Astrocyte (in vitro differentiated cells and primary cell): Measurements from ENCODE around the gene NBPF1. TPM values are rescaled to one million over a fixed set of nuclear protein-coding genes. Genes with fewer than 3 reads are reported as not detected.
"Not testable (repeated sequence)": the region's sequence is repeated elsewhere in the genome, so short reads cannot be mapped to it uniquely, and the experiment has no call there.

Experiments used
- DNase-seq: peaks from one replicate; pipeline ENCODE4 v3.0.0-alpha.2; 2010; ENCODE audit warnings: low read depth
- FAIRE-seq: peaks from 2 replicates; lab custom pipeline; 2011; peaks lifted over from hg19 to GRCh38; lab: Jason Lieb, UNC
- H2AFZ ChIP-seq: 2 replicates; pipeline ENCODE4 v1.6.0; 2012; ENCODE audit warnings: low read depth, low read length, inconsistent platforms
- H3K27ac ChIP-seq: 2 replicates; pipeline ENCODE4 v1.5.1; 2011; ENCODE audit warnings: low read depth, low read length, inconsistent platforms
- H3K27me3 ChIP-seq: 2 replicates; pipeline ENCODE4 v1.6.0; 2011; ENCODE audit warnings: low read length, inconsistent platforms; ENCODE audit not compliant: insufficient read depth
- H3K36me3 ChIP-seq: 2 replicates; pipeline ENCODE4 v1.5.1; 2011; ENCODE audit warnings: low read length, inconsistent platforms; ENCODE audit not compliant: insufficient read depth
- H3K4me1 ChIP-seq: 2 replicates; pipeline ENCODE4 v1.5.1; 2011; ENCODE audit warnings: low read length, inconsistent platforms; ENCODE audit not compliant: insufficient read depth
- H3K4me2 ChIP-seq: 2 replicates; pipeline ENCODE4 v1.6.0; 2012; ENCODE audit warnings: low read length, inconsistent platforms
- H3K4me3 ChIP-seq: 2 replicates; pipeline ENCODE4 v1.5.1; 2011; ENCODE audit warnings: low read depth, mild to moderate bottlenecking, low read length, inconsistent platforms; ENCODE audit not compliant: insufficient read depth
- H3K79me2 ChIP-seq: 2 replicates; pipeline ENCODE4 v1.6.0; 2012; ENCODE audit warnings: mild to moderate bottlenecking, low read length, inconsistent platforms; ENCODE audit not compliant: insufficient read depth
- H3K9ac ChIP-seq: 2 replicates; pipeline ENCODE4 v1.6.0; 2012; ENCODE audit warnings: mild to moderate bottlenecking, low read length, inconsistent platforms
- H3K9me3 ChIP-seq: 2 replicates; pipeline ENCODE4 v1.5.1; 2012; ENCODE audit warnings: low read depth, mild to moderate bottlenecking, low read length, inconsistent platforms; ENCODE audit not compliant: insufficient read depth
- H4K20me1 ChIP-seq: 2 replicates; pipeline ENCODE4 v1.6.0; 2012; ENCODE audit warnings: low read length, inconsistent platforms; ENCODE audit not compliant: insufficient read depth
- H3K27ac Mint-ChIP-seq: one replicate; pipeline ENCODE4 v1.8.0; 2021; ENCODE audit warnings: mild to moderate bottlenecking, mixed read lengths; ENCODE audit not compliant: unreplicated experiment
- H3K27me3 Mint-ChIP-seq: one replicate; pipeline ENCODE4 v1.8.0; 2021; ENCODE audit warnings: low read depth, mixed read lengths; ENCODE audit not compliant: unreplicated experiment
- H3K36me3 Mint-ChIP-seq: one replicate; pipeline ENCODE4 v1.8.0; 2021; ENCODE audit warnings: low read depth, mixed read lengths; ENCODE audit not compliant: unreplicated experiment
- H3K4me1 Mint-ChIP-seq: one replicate; pipeline ENCODE4 v1.8.0; 2021; ENCODE audit warnings: low read depth, mixed read lengths; ENCODE audit not compliant: unreplicated experiment
- H3K4me3 Mint-ChIP-seq: one replicate; pipeline ENCODE4 v1.8.0; 2021; ENCODE audit warnings: mild to moderate bottlenecking, moderate library complexity, mixed read lengths; ENCODE audit not compliant: unreplicated experiment
- H3K9me3 Mint-ChIP-seq: one replicate; pipeline ENCODE4 v1.8.0; 2021; ENCODE audit warnings: mild to moderate bottlenecking, mixed read lengths; ENCODE audit not compliant: unreplicated experiment
- total RNA-seq: library from RNA; stranded (reverse); gene quantifications from 2 replicates; pipeline ENCODE4 v1.2.1, GENCODE V29; 2021

NBPF1 gene
- total RNA-seq, 1 donor from 2014 or later: 23.1 TPM

GRCh38 chr1:16649960-16650359, 36.6 kb upstream of the NBPF1 start:
- H3K4me3 Mint-ChIP-seq, H3K36me3 Mint-ChIP-seq, H3K4me1 Mint-ChIP-seq, H3K27ac Mint-ChIP-seq, H2AFZ ChIP-seq, H3K27me3 Mint-ChIP-seq, DNase-seq, H3K4me2 ChIP-seq, H3K9me3 ChIP-seq, H3K79me2 ChIP-seq, H4K20me1 ChIP-seq, H3K27me3 ChIP-seq, H3K4me3 ChIP-seq, H3K9me3 Mint-ChIP-seq, H3K4me1 ChIP-seq, H3K9ac ChIP-seq, H3K27ac ChIP-seq, FAIRE-seq, H3K36me3 ChIP-seq: not testable (repeated sequence)

GRCh38 chr1:16649390-16649789, 36.0 kb upstream of the NBPF1 start:
- H3K27me3 Mint-ChIP-seq, H3K4me2 ChIP-seq, H3K9me3 ChIP-seq, DNase-seq, H3K9ac ChIP-seq, FAIRE-seq, H3K4me1 ChIP-seq, H3K36me3 ChIP-seq, H3K27ac ChIP-seq, H2AFZ ChIP-seq, H3K4me3 ChIP-seq, H4K20me1 ChIP-seq, H3K9me3 Mint-ChIP-seq, H3K4me1 Mint-ChIP-seq, H3K79me2 ChIP-seq, H3K27me3 ChIP-seq, H3K4me3 Mint-ChIP-seq, H3K36me3 Mint-ChIP-seq, H3K27ac Mint-ChIP-seq: not testable (repeated sequence)

- not testable (repeated sequence) for H3K9me3 ChIP-seq, H3K27ac ChIP-seq, H3K4me3 Mint-ChIP-seq, H3K4me2 ChIP-seq, H3K27ac Mint-ChIP-seq, H3K79me2 ChIP-seq, DNase-seq, H3K36me3 Mint-ChIP-seq, H3K9me3 Mint-ChIP-seq, FAIRE-seq, H3K4me3 ChIP-seq, H3K36me3 ChIP-seq, H3K9ac ChIP-seq, H3K4me1 Mint-ChIP-seq, H2AFZ ChIP-seq, H3K27me3 ChIP-seq, H3K27me3 Mint-ChIP-seq, H4K20me1 ChIP-seq
- peaks cover 10% of the 10 kb centered on the region for H3K4me1 ChIP-seq
Measured at GRCh38 chr1:16648756-16649155, 35.4 kb upstream of the NBPF1 start.

GRCh38 chr1:16648250-16648649, 34.9 kb upstream of the NBPF1 start:
- not testable (repeated sequence) for FAIRE-seq, H3K4me2 ChIP-seq
- H3K79me2 ChIP-seq: peaks cover 15% of the 10 kb centered on the region

More at GRCh38 chr1:16648250-16648649, 34.9 kb upstream of the NBPF1 start:
- H3K4me1 ChIP-seq: peaks cover 15% of the 10 kb centered on the region
- H3K36me3 ChIP-seq, H3K9me3 Mint-ChIP-seq, H4K20me1 ChIP-seq, H3K27me3 Mint-ChIP-seq, H3K27ac ChIP-seq, H3K9me3 ChIP-seq, H3K27ac Mint-ChIP-seq, H3K27me3 ChIP-seq, H3K9ac ChIP-seq, H3K36me3 Mint-ChIP-seq, H3K4me3 Mint-ChIP-seq, H3K4me3 ChIP-seq, H3K4me1 Mint-ChIP-seq, DNase-seq, H2AFZ ChIP-seq: not testable (repeated sequence)
